Kidney epithelial cell (primary cell): ENCODE measurements around the gene STX16. TPM values are rescaled to one million over a fixed set of nuclear protein-coding genes. Genes with fewer than 3 reads are reported as not detected.

ENCODE experiments used
- DNase-seq: peaks from one replicate; pipeline ENCODE4 v3.0.0-alpha.2; 2010; ENCODE audit warnings: low read depth
- H3K27me3 ChIP-seq: 2 replicates; pipeline ENCODE4 v1.6.0; 2011; ENCODE audit warnings: low read length; ENCODE audit not compliant: control insufficient read depth, insufficient read depth
- H3K36me3 ChIP-seq: 2 replicates; pipeline ENCODE4 v1.5.1; 2011; ENCODE audit warnings: low read length; ENCODE audit not compliant: control insufficient read depth, insufficient read depth
- H3K4me3 ChIP-seq: 2 replicates; pipeline ENCODE4 v1.5.1; 2011; ENCODE audit warnings: low read depth, mild to moderate bottlenecking, control low read depth, low read length
- CTCF ChIP-seq: IDR thresholded peaks from 2 replicates; pipeline ENCODE4 v1.5.1; 2011; ENCODE audit warnings: mild to moderate bottlenecking, moderate library complexity, low read length, control low read depth, inconsistent platforms; ENCODE audit not compliant: insufficient read depth, poor library complexity, severe bottlenecking
- total RNA-seq: library from RNA; depleted of rRNA; stranded (reverse); fragments of >200 nt; gene quantifications from 2 replicates; pipeline ENCODE4 v1.2.3, GENCODE V29; 2015

Gene STX16
- total RNA-seq, 1 donor from 2014 or later: 53.6 TPM

DNA sequence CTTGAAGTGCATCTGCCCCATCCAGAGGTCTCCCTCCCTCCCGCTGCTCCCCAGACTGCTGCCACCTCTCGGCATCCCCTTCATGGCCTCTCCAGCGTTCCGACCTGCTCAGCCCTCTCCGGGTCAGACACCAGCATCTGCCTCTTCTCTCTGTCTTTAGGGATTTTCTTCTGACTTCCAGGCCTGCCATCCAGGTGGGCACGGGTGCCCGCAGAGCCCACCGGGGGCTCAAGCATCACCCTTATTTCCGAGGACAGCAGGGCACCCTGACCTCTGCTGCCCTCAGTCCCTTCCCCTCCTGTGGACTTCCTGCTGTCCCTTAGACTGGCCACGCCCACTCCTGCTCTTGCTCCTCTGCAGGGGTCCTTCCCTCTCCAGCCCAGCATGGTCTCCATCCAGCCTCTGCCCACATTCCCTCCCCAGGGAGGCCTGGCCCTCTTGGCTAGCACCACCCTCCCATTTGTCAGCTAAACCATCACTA lies 44.9 kb downstream of the STX16 start:
- H3K4me3 ChIP-seq: no peak overlapping the region
- H3K36me3 ChIP-seq: peaks cover 3% of the 10 kb centered on the region
- TF ChIP-seq CTCF: no peak
- DNase-seq: no peak
- H3K27me3 ChIP-seq: no peaks in the 10 kb centered on the region

DNA sequence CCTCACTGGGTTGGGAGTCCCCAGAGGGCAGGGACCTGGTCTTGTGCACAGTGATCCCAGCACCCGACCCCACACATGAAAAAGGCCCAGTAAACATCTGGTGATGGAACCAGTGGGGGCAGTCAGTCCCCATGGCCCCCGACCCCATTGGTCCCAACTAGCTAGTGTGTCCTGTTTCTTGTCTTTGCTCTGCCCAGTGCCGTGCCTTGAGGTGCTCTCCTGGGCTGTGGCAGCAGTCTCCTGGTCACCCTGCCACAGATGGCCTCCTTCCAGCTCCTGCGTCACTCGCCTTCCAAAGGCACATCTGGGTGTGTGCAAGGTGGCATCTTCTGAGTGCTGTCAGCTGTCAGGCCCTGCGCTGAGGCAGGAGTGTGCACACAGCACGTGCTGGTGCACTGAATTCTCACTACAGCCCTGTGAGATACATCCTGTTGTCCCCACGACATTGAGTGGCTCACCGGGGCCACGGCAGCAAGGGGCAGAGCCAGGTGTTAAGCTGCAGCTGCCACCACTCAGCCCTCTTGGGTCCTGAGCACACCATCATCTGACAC lies 45.4 kb downstream of the STX16 start:
- Histone ChIP-seq H3K27me3 (no peaks in the 10 kb centered on the region), H3K36me3 (peaks cover 3% of the 10 kb centered on the region)

DNA sequence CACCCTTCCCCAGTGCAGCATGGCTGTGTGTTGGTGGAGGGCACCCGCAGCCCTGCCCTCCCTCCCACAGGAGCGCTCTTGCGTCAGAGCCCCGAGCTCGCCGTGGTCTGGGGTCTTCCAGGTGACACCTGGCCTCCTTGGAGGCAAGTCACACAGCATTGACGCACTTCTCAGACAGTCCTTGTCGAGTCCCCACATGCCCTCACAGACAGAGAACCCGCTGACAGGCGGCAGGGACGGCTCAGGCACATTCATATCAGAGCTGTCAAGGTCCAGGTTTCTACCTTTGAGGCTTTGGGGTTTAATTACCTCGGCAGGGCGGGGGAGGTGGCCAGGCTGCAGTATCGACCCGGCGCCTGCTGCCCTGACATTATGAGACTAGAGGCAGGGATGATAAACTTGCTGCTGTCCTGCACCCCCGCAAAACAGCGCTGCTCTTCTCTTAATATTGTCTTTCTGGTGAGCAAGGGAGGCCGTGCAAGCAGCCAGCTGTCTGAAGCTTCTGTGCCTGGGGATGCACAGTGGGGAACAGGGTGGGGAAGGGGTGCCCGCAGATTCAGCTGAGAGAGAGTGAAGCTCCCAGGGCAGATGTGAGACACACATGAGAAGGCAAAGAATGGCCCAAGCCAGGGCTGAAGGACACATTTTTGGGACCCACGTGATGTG lies 46.3 kb downstream of the STX16 start:
- DNase-seq: no peak
- peaks cover 2% of the 10 kb centered on the region for H3K36me3 ChIP-seq
- no peak overlapping the region for H3K4me3 ChIP-seq
- no peaks in the 10 kb centered on the region for H3K27me3 ChIP-seq
- TF ChIP-seq CTCF: no peak

More for the DNA sequence above, 45.4 kb downstream of the STX16 start:
- no peak overlapping the region for H3K4me3 ChIP-seq
- no peak for DNase-seq
- no peak for TF ChIP-seq CTCF

DNA sequence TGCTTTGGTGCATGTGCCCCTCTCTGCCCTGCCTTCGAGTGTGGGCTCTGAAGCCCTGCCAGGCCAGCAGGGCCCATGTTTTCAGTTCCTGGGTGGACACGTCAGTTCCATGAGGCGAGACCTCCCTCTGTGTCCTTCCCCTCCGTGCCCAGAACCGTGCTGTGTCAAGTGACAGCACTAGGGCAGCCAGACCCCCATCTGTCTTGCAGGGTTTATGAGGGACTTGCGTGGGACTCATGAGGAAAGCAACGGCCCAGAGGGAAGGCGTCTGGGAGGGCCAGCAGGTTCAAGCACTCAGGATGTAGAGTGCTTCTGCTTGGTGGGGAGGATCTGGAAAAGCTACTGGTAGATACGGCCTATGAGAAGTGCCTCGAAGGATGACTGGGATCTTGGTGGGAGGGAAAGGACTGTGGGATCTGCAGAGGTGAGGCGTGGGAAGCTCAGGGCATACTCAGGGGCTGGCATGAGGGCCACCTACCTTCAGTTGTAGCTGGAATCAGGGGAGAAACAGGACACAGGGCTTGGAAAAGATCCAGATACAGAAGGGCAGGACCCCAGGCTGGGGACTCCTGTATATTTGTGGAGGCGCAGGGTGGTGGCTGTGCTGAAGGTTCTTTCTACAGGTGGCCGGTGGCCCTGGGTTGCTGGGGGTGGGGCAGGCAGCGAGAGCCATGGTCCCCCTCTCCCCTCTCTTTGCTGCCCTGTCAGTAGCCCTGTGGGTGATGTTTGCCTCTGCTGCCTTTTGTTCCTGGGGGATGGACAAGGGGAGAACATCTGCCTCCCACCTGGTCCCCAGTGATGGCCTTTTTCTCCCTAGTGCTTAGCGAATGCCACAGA lies 47.0 kb downstream of the STX16 start:
- no peak for TF ChIP-seq CTCF
- H3K36me3 ChIP-seq: peaks cover 2% of the 10 kb centered on the region
- H3K4me3 ChIP-seq: no peak overlapping the region
- no peaks in the 10 kb centered on the region for H3K27me3 ChIP-seq
- DNase-seq: no peak

GRCh38 chr20:58698741-58699622 lies 47.9 kb downstream of the STX16 start:
- no peak overlapping the region for H3K4me3 ChIP-seq
- TF ChIP-seq CTCF: no peak

More at GRCh38 chr20:58698741-58699622, 47.9 kb downstream of the STX16 start:
- no peak for DNase-seq
- peaks cover 2% of the 10 kb centered on the region for H3K36me3 ChIP-seq
- no peaks in the 10 kb centered on the region for H3K27me3 ChIP-seq
